Epidermal melanocyte (primary cell): ENCODE results near the gene KCTD11.

Experiments
- DNase-seq: peaks from one replicate; pipeline ENCODE4 v3.0.0; 2011; ENCODE audit warnings: low spot score; ENCODE audit not compliant: insufficient read length

Gene KCTD11

DNA sequence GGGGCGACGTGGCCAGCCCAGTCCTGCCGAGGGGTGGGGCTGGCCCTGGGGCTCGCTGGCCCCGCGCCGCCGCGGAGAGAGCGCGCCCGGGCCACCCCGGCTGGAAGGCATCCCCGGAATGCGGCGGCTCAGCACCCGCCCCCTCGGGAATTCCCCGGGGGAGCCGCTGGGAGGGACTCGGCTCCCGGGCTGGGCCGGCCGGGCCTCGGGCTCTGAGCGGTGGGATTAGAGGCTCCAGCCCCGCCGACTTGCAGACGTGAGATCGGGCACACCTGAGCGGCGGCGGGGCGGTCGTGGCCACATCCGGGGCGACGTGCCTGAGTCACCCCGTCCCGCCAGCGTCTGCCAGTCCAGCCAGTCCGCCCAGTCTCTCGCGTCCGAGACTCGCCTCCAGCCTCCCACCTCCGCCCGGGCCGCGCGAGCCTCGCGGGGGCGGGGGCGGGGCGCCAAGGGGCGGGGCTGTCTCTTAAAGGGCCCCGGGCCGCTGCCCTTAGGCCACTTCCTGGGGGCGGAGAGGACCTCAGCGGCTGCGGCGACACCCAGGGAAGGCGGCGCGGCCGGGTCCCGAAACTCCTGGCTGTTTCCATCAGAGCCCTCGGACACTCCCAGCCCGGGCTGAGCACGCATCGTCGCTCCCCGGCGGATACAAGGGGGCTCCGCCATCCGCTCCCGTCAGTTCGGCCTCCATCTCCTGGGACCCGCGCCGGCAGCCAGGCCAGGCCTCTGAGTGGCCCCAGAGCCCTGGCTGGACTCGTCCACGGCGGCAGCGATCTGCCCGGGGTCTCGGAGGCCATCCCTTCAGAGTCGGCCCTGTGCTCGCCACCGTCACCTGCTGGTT lies at the start of gene KCTD11:
Gene KCTD11, plus strand, starts transcription at position 498 of the 838 bp plus-strand sequence.
- peak; percentile 93 for DNase-seq

GRCh38 chr17:7304179-7304578 lies 47.8 kb upstream of the KCTD11 start:
- no peak for DNase-seq

- DNase-seq, result peak; percentile 99
These were observed 44.9 kb upstream of the KCTD11 start, which contains the start of gene EIF5A for GRCh38 chr17:7306911-7307685. TSS of gene EIF5A (plus strand) at chr17:7307628. CDS start at chr17:7309636, 2,008 bp downstream.

DNA sequence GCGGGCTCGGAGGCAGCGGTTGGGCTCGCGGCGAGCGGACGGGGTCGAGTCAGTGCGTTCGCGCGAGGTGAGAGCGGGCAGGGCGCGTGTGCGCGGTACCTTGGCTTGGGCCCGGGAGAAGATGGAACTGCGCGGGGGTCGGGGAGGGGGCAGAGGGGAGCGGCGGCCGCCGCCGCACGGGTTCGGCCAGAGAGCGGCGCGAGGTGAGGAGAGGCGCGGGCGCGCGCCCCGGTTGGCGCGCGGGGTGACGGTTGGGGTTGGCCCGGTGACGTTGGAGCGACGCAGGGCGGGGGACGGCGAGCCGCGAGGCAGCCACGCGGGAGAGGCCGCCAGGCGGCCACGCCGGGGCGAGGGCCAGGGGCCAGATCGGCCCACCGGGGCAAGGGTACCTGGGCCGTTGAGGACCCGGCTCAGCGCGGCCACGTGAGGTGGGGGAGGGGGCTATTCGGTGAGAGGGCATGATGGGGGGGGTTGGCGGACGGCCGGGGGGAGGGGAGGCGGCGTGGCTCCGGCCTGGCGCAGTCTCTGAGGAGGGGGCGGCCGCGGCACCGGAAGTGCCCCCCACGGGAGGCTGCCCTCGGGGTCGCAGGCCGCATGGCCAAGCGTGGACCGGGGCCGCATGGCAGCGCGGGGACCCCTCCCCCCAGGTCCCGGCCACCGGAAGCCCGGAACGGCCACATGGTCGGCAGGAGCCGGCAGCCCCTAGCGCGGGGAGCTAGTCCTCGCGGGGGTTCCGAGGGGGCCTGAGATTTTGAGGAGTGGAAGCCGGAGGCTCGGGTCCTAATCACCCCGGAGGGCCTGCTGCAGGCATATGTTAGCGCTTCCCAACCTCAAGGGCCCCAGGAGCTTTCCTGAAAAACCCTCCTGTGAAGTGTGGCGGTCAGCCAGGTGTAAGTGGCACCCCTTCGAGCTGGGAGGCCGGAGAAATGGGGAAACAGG lies 44.0 kb upstream of the KCTD11 start:
- no peak for DNase-seq

- peak; percentile 91 for DNase-seq
These were observed 43.1 kb upstream of the KCTD11 start for GRCh38 chr17:7308625-7309433.

DNA sequence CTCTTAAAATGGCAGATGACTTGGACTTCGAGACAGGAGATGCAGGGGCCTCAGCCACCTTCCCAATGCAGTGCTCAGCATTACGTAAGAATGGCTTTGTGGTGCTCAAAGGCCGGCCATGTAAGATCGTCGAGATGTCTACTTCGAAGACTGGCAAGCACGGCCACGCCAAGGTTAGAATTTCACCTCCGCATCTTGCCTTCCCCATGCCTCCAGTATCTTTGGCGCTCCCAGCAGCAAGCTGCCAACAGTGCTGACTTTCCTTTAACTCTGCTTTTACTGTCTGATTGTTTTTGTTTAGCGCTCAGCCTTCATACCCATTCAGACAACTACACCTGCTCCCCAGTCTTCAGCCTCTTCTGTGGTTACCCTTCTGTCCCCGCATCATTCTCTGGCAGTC lies 42.3 kb upstream of the KCTD11 start:
- no peak for DNase-seq

DNA sequence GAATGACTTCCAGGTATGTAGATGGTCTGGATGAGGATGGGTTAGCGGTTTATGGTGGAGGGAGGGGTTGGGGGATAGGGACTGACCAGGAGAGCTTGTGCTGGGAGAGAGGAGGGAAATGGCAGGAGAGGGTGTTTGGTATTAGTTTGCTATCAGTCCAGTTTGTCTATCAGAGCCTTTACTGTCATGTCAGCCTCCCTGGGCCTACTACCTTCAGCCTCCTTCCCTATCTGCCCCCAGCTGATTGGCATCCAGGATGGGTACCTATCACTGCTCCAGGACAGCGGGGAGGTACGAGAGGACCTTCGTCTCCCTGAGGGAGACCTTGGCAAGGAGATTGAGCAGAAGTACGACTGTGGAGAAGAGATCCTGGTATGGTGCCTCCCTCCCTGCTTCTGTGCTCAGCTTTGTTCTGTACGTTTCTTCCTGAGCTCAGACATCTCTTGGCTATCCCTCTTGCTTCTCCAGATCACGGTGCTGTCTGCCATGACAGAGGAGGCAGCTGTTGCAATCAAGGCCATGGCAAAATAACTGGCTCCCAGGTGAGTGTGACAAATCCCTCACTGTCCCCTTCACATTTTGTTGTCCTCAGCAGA lies 40.8 kb upstream of the KCTD11 start:
- DNase-seq, result no peak

DNA sequence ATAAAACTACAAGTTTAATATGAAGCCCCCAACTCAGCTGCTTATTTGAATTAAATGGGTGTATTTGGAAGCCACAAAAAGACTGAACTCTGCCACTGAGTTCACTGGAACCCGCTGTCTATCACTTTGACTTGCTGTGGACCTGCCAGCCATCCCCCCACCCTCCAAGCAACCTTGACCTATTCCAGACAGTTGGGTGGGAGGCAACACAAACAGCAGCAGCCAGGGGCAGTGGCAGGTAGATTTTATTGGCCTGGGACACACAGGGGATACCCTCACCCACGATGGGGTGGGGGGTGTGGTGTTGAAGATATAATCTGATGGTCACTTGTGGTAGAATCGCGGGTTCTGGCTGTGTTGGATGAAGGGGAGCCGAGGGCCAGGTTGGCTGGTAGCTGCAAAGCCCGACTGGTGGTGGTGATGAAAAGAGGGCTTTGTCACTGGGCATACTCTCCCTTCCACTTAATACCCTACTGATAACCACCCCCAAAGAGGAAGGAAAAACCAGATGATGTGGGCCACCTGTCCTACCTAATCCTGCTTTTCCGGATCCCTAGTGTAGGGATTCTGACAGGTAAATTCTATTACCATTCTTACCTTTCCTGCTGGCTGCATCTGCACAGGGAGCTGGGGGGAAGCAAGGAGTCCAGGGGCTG lies 39.4 kb upstream of the KCTD11 start:
- DNase-seq, result no peak

- no peak for DNase-seq
These were observed 38.7 kb upstream of the KCTD11 start for GRCh38 chr17:7313088-7313889.

GRCh38 chr17:7313890-7314718 lies 37.9 kb upstream of the KCTD11 start:
- DNase-seq, result no peak

DNA sequence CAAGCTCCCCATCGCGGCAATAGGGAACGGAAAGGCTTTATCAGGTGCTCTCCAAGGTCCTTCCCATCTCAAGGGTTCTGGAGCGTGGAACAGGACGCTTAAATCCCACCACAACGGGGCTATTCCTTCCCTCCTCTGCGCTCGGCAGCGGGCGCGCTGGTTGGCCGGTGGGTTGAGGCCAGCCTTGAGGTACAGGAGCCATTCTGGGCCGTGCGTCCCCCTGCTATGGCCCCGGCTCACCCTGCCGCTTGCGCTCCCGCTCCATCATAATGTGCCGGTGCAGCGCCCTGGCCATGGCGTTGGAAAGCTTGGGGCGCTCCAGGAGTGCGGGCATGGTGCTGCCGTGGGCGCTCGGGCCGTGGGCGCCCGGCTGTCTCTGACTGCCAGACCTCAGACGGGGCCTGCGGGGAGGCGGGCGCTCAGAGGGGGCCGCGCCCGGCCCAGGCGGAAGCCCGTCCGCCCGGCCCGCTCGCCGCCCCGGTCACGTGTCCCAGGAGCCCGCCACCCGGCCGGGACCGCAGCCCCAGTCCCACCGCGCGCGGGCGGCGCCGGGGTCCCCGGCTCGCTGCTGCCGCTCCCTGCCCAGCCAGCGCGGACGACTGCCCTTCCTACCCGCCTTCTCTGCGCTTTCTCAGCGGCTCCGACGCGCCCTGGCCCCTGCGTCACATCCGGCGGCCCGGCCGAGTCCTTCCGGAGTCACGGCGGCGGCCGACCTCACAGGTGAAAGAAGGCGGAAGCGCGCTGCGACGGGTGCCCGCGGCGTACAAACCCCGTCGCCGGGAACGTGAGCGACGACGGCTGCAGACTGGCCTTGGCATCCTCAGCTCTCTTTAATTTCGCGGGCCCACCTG lies 37.0 kb upstream of the KCTD11 start, which contains the start of gene GPS2:
Gene GPS2, minus strand, starts transcription at position 642 of the 851 bp plus-strand sequence. Its CDS starts 308 bp downstream, at position 334.
- DNase-seq, result peak; percentile 97

DNA sequence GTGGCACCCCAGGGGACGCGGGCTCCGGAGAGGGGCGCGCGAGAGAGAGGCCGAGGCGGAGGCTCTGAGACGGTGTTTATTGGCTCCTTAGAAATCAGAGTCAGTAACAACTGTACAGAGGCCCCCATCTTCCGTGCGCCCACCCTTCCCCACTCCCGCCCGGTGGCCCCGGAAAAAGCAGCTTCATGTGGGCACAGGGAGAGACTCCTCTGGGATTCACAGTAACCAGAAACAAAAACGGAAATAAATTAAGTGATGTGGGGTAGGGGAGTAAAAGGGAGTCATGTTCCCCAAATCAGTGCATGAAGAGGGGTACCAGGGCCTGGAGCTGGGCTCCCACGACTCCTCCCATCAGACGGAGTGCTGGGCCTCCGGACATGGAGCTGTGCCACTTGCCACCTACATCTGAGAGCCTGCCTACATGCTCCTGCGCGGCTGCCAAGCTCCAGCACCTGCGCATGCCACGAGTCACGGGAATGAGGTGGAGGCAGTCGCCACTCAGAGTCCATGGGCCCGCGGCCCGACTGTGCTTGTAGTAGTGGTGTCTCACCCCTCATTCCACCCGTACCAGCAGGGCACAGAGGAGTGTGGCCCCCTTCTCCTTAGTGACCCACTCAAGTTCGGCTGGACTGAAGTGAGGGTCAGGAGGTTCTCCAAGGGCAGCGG lies 36.3 kb upstream of the KCTD11 start:
- no peak for DNase-seq

- no peak for DNase-seq
These were observed 34.7 kb upstream of the KCTD11 start for GRCh38 chr17:7317161-7317803.

- DNase-seq, result no peak
These were observed 33.7 kb upstream of the KCTD11 start for GRCh38 chr17:7318121-7318860.

GRCh38 chr17:7321466-7321865 lies 30.5 kb upstream of the KCTD11 start:
- no peak for DNase-seq
